K562 (cell line): Measurements from ENCODE around the gene SGMS1. TPM values are rescaled to one million over a fixed set of nuclear protein-coding genes. Genes with fewer than 3 reads are reported as not detected.

Source experiments
- ATF3 ChIP-seq, 2 experiments: fragments of 450-650 bp in 1 of 2; sonication (generic) in 1 of 2; formaldehyde crosslinking in 1 of 2; IDR thresholded peaks in 1 of 2; conservative IDR thresholded peaks in 1 of 2; 2 replicates each; pipeline versions ENCODE4 v1.6.1 to v1.8.1; 2016 to 2023; ENCODE audit warnings: mild to moderate bottlenecking in 2 of 2, moderate library complexity in 2 of 2, inconsistent platforms in 1 of 2, missing genetic modification reagents in 1 of 2
- CHCHD3 ChIP-seq: fragments of 250-450 bp; sonication (Bioruptor Pico); IDR thresholded peaks from 2 replicates; pipeline ENCODE4 v2.1.2; 2022; ENCODE audit warnings: mild to moderate bottlenecking
- CREB3 ChIP-seq: fragments of 450-650 bp; conservative IDR thresholded peaks from 2 replicates; pipeline ENCODE4 v1.6.1; 2016; ENCODE audit warnings: missing genetic modification characterization, low read depth, mild to moderate bottlenecking, missing compliant biosample characterization, moderate library complexity
- DLX4 ChIP-seq: fragments of 250-450 bp; sonication (Bioruptor Pico); IDR thresholded peaks from 2 replicates; pipeline ENCODE4 v1.6.1; 2021; ENCODE audit warnings: mild to moderate bottlenecking
- NFXL1 ChIP-seq: fragments of 450-650 bp; formaldehyde crosslinking; IDR thresholded peaks from 2 replicates; pipeline ENCODE4 v1.4.0; 2021; ENCODE audit warnings: mild to moderate bottlenecking
- SIX5 ChIP-seq, 2 experiments: IDR thresholded peaks; 2 replicates each; pipeline ENCODE4 v1.6.1; 2011; ENCODE audit warnings: low read length in 2 of 2, borderline replicate concordance in 1 of 2, low read depth in 1 of 2, mild to moderate bottlenecking in 1 of 2, moderate library complexity in 1 of 2; ENCODE audit not compliant: insufficient read depth in 1 of 2
- TRIM25 ChIP-seq: fragments of 450-650 bp; IDR thresholded peaks from 2 replicates; pipeline ENCODE4 v1.7.0; 2016; ENCODE audit warnings: borderline replicate concordance
- TSHZ1 ChIP-seq: fragments of 250-450 bp; sonication (Bioruptor Pico); IDR thresholded peaks from 2 replicates; pipeline ENCODE4 v1.4.0; 2020; ENCODE audit warnings: mild to moderate bottlenecking, moderate library complexity
- ZBTB49 ChIP-seq: sonication (generic); formaldehyde crosslinking; IDR thresholded peaks from 2 replicates; pipeline ENCODE4 v1.8.0; 2022; ENCODE audit warnings: missing genetic modification reagents, mild to moderate bottlenecking, borderline replicate concordance
- polyA plus RNA-seq, 8 experiments: library from polyadenylated mRNA; depleted of rRNA in 4 of 8; stranded (reverse) in 5 of 8; unstranded in 3 of 8; fragments of >200 nt; fragmentation: Nextera tagmentation in 2 of 8; fragmentation: Illumina TruSeq in 1 of 8; extraction: Ambion mirVana in 2 of 8; extraction: Trizol in 1 of 8; gene quantifications; 2 replicates each; pipeline versions ENCODE4 v1.2.1 to v1.2.3, GENCODE V29; 2011 to 2014; ENCODE audit warnings: inconsistent platforms in 1 of 8, missing spikeins in 1 of 8
- total RNA-seq, 7 experiments: library from RNA; depleted of rRNA in 6 of 7; stranded (reverse); fragments of >200 nt in 6 of 7; fragmentation: Illumina TruSeq in 2 of 7; extraction: Trizol in 2 of 7; gene quantifications; 2 replicates each; pipeline versions ENCODE4 v1.2.1 to v1.2.3, GENCODE V29; 2011 to 2021; ENCODE audit warnings: low replicate concordance in 1 of 7
- TF ChIP-seq, protein P1 (sequence below): sonication (generic); formaldehyde crosslinking; IDR thresholded peaks from 2 replicates; pipeline ENCODE4 v1.8.0; 2023; ENCODE audit warnings: mild to moderate bottlenecking, missing genetic modification reagents

The SGMS1 gene
- total and polyA plus RNA-seq, 9 of the 15 experiments (the other 6 are each of a cell fraction or from before 2014, with no cell fraction given), result 22.6 to 232 (median 82.2) TPM

- no peak; a peak in 1 of 4 replicates for TF ChIP-seq SIX5 (IDR thresholded peaks at IDR 0.05; ENCODE audit: borderline replicate concordance in 1 of 2, insufficient read depth in 1 of 2, low read depth in 1 of 2, low read length in 2 of 2)
- no peak for TF ChIP-seq NFXL1
- TF ChIP-seq ZBTB49 (CRISPR knock-in tag), result no peak
- TF ChIP-seq, protein P1, sequence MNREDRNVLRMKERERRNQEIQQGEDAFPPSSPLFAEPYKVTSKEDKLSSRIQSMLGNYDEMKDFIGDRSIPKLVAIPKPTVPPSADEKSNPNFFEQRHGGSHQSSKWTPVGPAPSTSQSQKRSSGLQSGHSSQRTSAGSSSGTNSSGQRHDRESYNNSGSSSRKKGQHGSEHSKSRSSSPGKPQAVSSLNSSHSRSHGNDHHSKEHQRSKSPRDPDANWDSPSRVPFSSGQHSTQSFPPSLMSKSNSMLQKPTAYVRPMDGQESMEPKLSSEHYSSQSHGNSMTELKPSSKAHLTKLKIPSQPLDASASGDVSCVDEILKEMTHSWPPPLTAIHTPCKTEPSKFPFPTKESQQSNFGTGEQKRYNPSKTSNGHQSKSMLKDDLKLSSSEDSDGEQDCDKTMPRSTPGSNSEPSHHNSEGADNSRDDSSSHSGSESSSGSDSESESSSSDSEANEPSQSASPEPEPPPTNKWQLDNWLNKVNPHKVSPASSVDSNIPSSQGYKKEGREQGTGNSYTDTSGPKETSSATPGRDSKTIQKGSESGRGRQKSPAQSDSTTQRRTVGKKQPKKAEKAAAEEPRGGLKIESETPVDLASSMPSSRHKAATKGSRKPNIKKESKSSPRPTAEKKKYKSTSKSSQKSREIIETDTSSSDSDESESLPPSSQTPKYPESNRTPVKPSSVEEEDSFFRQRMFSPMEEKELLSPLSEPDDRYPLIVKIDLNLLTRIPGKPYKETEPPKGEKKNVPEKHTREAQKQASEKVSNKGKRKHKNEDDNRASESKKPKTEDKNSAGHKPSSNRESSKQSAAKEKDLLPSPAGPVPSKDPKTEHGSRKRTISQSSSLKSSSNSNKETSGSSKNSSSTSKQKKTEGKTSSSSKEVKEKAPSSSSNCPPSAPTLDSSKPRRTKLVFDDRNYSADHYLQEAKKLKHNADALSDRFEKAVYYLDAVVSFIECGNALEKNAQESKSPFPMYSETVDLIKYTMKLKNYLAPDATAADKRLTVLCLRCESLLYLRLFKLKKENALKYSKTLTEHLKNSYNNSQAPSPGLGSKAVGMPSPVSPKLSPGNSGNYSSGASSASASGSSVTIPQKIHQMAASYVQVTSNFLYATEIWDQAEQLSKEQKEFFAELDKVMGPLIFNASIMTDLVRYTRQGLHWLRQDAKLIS, result 0 out of 2 replicates have a peak, but pooled peaks have one; percentile 65
- no peak for TF ChIP-seq TSHZ1 (CRISPR knock-in tag)
- TF ChIP-seq CHCHD3 (CRISPR knock-in tag), result no peak
- peak; percentile 97; the same call in 1 of the 2 replicates for TF ChIP-seq TRIM25
- TF ChIP-seq CREB3 (tag), result peak; percentile 90; the same call in 1 of the 2 replicates
- TF ChIP-seq DLX4 (CRISPR knock-in tag), result no peak
- TF ChIP-seq ATF3 (IDR thresholded peaks at IDR 0.05), result peak; percentile 75
- TF ChIP-seq ATF3 (CRISPR knock-in tag; conservative IDR thresholded peaks at IDR 0.05), result no peak; the same call in 1 of the 2 replicates
Measured at GRCh38 chr10:50550291-50550839, 73.4 kb downstream of the SGMS1 start (continued).
